Esophagus muscularis mucosa (tissue), 4 donors: Measurements from ENCODE around the gene DMGDH. TPM values are rescaled to one million over a fixed set of nuclear protein-coding genes. Genes with fewer than 3 reads are reported as not detected.
A peak's percentile ranks its signal among the peaks of the same experiment; 100 is the strongest.

Source experiments
- DNase-seq: peaks from one replicate; pipeline ENCODE4 v3.0.0-alpha.2; 2017; ENCODE audit errors: extremely low spot score
- H3K27ac ChIP-seq, 4 donors: fragments of 200-600 bp; sonication (generic); replicated peaks in 1 of 4; 1 replicate in 3 of 4; 2 replicates in 1 of 4; pipeline ENCODE4 v1.5.1; 2016 to 2019; ENCODE audit warnings: mild to moderate bottlenecking in 1 of 4
- H3K27me3 ChIP-seq, 4 donors: fragments of 200-600 bp; sonication (generic); one replicate each; pipeline versions ENCODE4 v1.5.1 to v1.6.0; 2016 to 2019
- H3K36me3 ChIP-seq, 4 donors: fragments of 200-600 bp; sonication (generic); one replicate each; pipeline ENCODE4 v1.5.1; 2016 to 2019
- H3K4me1 ChIP-seq, 4 donors: fragments of 200-600 bp; sonication (generic); one replicate each; pipeline ENCODE4 v1.5.1; 2016 to 2019
- H3K4me3 ChIP-seq, 4 donors: fragments of 200-600 bp; sonication (generic); 1 replicate in 2 of 4; 2 replicates in 2 of 4; pipeline ENCODE4 v1.5.1; 2016 to 2019; ENCODE audit warnings: mild to moderate bottlenecking in 4 of 4, moderate library complexity in 1 of 4
- H3K9me3 ChIP-seq, 4 donors: fragments of 200-600 bp; sonication (generic); 1 replicate in 3 of 4; 2 replicates in 1 of 4; pipeline ENCODE4 v1.5.1; 2016 to 2019
- EP300 ChIP-seq: sonication (generic); formaldehyde crosslinking; IDR thresholded peaks from one replicate; pipeline ENCODE4 v1.6.1; 2017; ENCODE audit warnings: antibody characterized with exemption
- POLR2A ChIP-seq: fragments of 450-650 bp; IDR thresholded peaks from one replicate; pipeline ENCODE4 v1.6.1; 2017; ENCODE audit warnings: antibody characterized with exemption, moderate library complexity, mild to moderate bottlenecking, low read depth
- POLR2AphosphoS5 ChIP-seq, 2 donors: sonication (generic); formaldehyde crosslinking; IDR thresholded peaks; one replicate each; pipeline ENCODE4 v1.6.1; 2017; ENCODE audit warnings: antibody characterized with exemption in 2 of 2
- WGBS: methylation state at CpG from one replicate; pipeline ENCODE4 v1.1.5; 2018; 5-methylcytosine and 5-hydroxymethylcytosine counted together
- intact Hi-C: fragments of 100-400 bp; cut with DNase I; formaldehyde crosslinking; loops from one replicate; pipeline ENCODE4 v1.15.1; 2023
- total RNA-seq, 4 donors: library from RNA; depleted of rRNA; stranded (reverse); fragments of >200 nt; gene quantifications; one replicate each; pipeline versions ENCODE4 v1.1.0 to v1.2.1, GENCODE V29; 2016
- TF ChIP-seq, protein P1 (sequence below), 3 experiments: fragments of 200-600 bp in 2 of 3; fragments of 450-650 bp in 1 of 3; sonication (generic) in 2 of 3; IDR thresholded peaks; one replicate each; pipeline ENCODE4 v1.5.1; 2017 to 2019; ENCODE audit warnings: antibody characterized with exemption in 3 of 3, mild to moderate bottlenecking in 2 of 3, moderate library complexity in 1 of 3

The DMGDH gene
- total RNA-seq, 4 donors from 2014 or later, result 3.3 to 7.4 (median 4.6) TPM

DNA sequence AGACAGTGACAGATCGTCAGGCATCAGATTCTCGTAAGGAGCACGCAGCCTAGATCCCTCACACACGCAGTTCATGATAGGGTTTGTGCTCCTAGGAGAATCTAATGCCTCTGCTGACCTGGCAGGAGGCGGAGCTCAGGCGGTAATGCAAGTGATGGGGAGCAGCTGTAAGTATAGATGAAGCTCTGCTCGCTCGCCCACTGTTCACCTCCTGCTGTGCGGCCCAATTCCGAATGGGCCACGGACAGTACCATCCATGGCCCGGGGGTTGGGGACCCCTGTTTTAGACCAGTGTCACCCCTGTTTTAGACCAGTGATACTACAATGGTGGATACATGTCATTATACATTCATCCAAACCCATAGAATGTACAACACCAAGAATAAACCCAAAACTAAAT, 80.4 kb downstream of the DMGDH start:
- WGBS, result 99% methylated on average over 11 of the region's 12 CpGs
- H3K4me1 ChIP-seq, result peaks cover 6 to 16% (median 15%) of the 10 kb centered on the region in 4 donors
- H3K27ac ChIP-seq, result no peak overlapping the region
- intact Hi-C loops, result no loop called here
- H3K9me3 ChIP-seq, result no peaks in the 10 kb centered on the region
- DNase-seq, result no peak
- H3K27me3 ChIP-seq, result no peaks in the 10 kb centered on the region
- TF ChIP-seq, protein P1, sequence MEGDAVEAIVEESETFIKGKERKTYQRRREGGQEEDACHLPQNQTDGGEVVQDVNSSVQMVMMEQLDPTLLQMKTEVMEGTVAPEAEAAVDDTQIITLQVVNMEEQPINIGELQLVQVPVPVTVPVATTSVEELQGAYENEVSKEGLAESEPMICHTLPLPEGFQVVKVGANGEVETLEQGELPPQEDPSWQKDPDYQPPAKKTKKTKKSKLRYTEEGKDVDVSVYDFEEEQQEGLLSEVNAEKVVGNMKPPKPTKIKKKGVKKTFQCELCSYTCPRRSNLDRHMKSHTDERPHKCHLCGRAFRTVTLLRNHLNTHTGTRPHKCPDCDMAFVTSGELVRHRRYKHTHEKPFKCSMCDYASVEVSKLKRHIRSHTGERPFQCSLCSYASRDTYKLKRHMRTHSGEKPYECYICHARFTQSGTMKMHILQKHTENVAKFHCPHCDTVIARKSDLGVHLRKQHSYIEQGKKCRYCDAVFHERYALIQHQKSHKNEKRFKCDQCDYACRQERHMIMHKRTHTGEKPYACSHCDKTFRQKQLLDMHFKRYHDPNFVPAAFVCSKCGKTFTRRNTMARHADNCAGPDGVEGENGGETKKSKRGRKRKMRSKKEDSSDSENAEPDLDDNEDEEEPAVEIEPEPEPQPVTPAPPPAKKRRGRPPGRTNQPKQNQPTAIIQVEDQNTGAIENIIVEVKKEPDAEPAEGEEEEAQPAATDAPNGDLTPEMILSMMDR (IDR thresholded peaks at IDR 0.05), result no peak
- no peak for TF ChIP-seq EP300
- no peak for TF ChIP-seq POLR2AphosphoS5 (IDR thresholded peaks at IDR 0.05)
- no peak for TF ChIP-seq POLR2A
- no peaks in the 10 kb centered on the region for H3K36me3 ChIP-seq
- no peak overlapping the region for H3K4me3 ChIP-seq

DNA sequence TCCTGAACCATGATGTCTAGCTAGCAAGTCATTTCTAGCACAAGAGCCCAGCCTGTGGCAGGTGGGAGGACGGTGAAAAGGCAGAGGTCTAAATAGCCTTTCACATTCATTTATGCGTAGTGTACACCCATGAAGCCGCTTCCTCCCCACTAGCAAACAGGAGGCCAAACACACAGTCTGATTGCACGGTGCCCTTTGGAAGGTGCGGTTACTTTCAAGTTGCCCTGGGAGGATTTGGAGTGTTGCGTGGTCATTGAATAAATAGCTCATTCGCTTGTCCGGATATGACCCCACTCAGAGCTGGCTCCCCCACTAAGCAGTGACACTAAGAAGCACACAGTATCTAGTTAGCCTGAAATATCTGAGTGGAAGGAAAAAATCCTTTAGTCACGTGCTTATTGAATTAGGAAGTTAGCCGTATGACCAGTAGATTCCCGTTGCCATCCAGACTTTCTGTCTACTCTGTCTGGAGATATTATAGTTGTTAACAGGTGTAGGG, 83.7 kb downstream of the DMGDH start:
- peak overlapping the region; percentile 96 to 99 (median 98) for H3K27ac ChIP-seq
- peak; percentile 42 to 52 for TF ChIP-seq POLR2AphosphoS5 (IDR thresholded peaks at IDR 0.05)
- TF ChIP-seq, protein P1 (IDR thresholded peaks at IDR 0.05), result no peak
- 3% methylated on average over 11 of the region's 11 CpGs for WGBS
- no peak for DNase-seq
- H3K9me3 ChIP-seq, result no peaks in the 10 kb centered on the region
- peak overlapping the region; percentile 79 to 88 (median 86) for H3K4me3 ChIP-seq
- no peaks in the 10 kb centered on the region for H3K36me3 ChIP-seq
- H3K27me3 ChIP-seq, result no peaks in the 10 kb centered on the region
- peaks cover 15 to 44% (median 42%) of the 10 kb centered on the region in 4 donors for H3K4me1 ChIP-seq
- intact Hi-C loops, result no loop called here

DNA sequence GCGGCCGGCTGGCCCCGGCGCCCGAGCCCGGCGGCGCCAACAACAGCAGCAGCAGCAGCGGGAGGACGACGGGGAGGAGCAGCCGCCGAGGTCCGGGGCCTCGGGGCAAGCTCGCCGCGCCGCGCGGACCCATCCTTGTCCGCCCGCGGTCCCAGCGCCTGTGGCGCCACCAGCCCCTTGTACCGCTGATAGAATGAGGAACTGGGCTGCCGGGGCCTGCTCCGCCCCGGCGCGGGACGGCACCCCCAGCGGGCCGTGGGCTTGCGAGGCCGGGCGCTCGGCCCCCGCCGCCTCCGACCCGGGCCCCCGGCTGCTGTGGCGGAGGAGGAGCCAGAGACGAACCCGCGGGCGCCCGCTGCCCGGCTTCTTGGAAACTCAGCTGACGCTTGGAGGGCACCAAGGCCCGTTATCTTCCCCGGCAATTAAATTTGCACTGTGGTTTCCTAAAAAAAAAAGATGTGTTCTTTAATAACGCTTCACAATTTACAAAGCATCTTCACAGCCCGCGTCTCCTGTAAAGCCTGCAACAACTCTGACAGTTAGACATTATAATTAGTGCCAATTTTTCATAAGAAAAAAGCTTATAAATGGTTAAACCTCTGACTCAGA, 84.3 kb downstream of the DMGDH start, which contains the start of gene ARSB:
TSS of gene ARSB (minus strand) at position 195 of the 609 bp plus-strand sequence. CDS start at position 133, 62 bp downstream.
- H3K27ac ChIP-seq, result peak within 1 kb of the TSS; percentile 96 to 99 (median 98)

DNA sequence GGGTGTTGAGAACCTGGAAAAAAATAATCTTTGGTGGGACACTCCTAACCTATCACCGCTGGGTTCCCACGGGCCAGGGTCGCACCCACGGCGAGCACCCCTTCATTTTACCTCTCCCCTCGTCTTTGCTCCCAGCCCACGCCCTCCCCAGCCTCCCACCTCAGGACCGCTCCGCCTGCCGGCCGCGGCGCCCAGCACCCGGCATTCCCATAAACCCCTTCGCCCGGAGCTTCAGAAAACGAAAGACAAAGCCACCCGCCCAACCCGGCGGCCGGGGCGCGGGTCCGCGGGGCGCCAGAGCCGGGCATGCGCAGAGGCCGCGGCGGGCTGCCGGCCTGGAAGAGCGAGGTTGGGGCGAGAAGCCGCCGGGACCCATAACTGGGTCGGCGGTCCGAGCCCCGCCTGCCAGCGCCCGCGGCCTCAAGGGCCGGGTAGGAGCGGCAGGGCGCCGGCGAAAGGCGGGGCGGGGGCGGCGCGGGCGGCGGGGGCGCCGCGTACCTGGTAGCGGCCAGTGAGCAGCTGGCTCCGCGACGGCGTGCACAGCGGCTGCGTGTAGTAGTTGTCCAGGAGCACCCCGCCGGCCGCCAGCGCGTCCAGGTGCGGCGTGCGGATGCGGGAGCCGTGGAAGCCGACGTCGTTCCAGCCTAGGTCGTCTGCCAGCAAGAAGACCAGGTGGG, 84.9 kb downstream of the DMGDH start:
- Histone ChIP-seq H3K4me3 (peak overlapping the region; percentile 79 to 88 (median 86)), H3K27ac (peak overlapping the region; percentile 96 to 99 (median 98)), H3K36me3 (no peaks in the 10 kb centered on the region), H3K4me1 (peaks cover 15 to 55% (median 47%) of the 10 kb centered on the region in 4 donors), H3K9me3 (no peaks in the 10 kb centered on the region), H3K27me3 (no peaks in the 10 kb centered on the region)
- WGBS, result 0% methylated on average over 1 of the region's 79 CpGs
- intact Hi-C loops, result loop anchor here (5.0 kb wide), 1 partner anchor 38 kb away; no protein-coding TSS in a partner anchor
- DNase-seq, result peak; percentile 96
- TF ChIP-seq, protein P1 (IDR thresholded peaks at IDR 0.05), result peak; percentile 25 to 56 (median 41)
- TF ChIP-seq POLR2AphosphoS5 (IDR thresholded peaks at IDR 0.05) (peak; percentile 53 to 84), POLR2A (no peak), EP300 (no peak)

More for the DNA sequence above, 84.3 kb downstream of the DMGDH start, which contains the start of gene ARSB:
- Histone ChIP-seq H3K27me3 (no peaks in the 10 kb centered on the region), H3K36me3 (no peaks in the 10 kb centered on the region), H3K4me1 (peaks cover 15 to 49% (median 44%) of the 10 kb centered on the region in 4 donors), H3K9me3 (no peaks in the 10 kb centered on the region), H3K4me3 (peak within 1 kb of the TSS; percentile 79 to 88 (median 86))
- no peak for DNase-seq
- WGBS, result 0% methylated on average over 9 of the region's 57 CpGs
- intact Hi-C loops, result no loop called here
- peak; percentile 6 for TF ChIP-seq POLR2A
- TF ChIP-seq EP300, result no peak
